ENCODE measurements around the gene ATG5.

ATG5 gene

GRCh38 chr6:106216527-106216926 lies 109.0 kb downstream of the ATG5 start:
- Histone ChIP-seq H3F3A (ENCODE audit: insufficient read depth) (no peaks in the 10 kb centered on the region), H2AFZ (ENCODE audit: low read depth, low read length, severe bottlenecking) (no peak overlapping the region), H3K27me3 (ENCODE audit: low read length) (no peaks in the 10 kb centered on the region), H3K9me3 (ENCODE audit: insufficient read depth, low read length) (no peaks in the 10 kb centered on the region), H3K9me2 (replicated peaks; ENCODE audit: insufficient read depth, low read length) (no peaks in the 10 kb centered on the region), H4K20me1 (ENCODE audit: low read depth, low read length) (no peaks in the 10 kb centered on the region; the same call in 1 of the 2 replicates), H3K4me2 (ENCODE audit: low read depth, low read length, poor library complexity, severe bottlenecking) (no peak overlapping the region), H3K4me3 (ENCODE audit: insufficient read depth, low read length, poor library complexity, severe bottlenecking) (no peak overlapping the region), H3K79me2 (ENCODE audit: insufficient read depth, low read length) (peaks cover 3% of the 10 kb centered on the region; the same call in 1 of the 2 replicates), H3K9ac (ENCODE audit: low read length) (no peak overlapping the region), H3K27ac (ENCODE audit: low read depth, low read length) (no peak overlapping the region), H3K36me3 (ENCODE audit: low read length) (no peaks in the 10 kb centered on the region)
- TF ChIP-seq, protein P1, sequence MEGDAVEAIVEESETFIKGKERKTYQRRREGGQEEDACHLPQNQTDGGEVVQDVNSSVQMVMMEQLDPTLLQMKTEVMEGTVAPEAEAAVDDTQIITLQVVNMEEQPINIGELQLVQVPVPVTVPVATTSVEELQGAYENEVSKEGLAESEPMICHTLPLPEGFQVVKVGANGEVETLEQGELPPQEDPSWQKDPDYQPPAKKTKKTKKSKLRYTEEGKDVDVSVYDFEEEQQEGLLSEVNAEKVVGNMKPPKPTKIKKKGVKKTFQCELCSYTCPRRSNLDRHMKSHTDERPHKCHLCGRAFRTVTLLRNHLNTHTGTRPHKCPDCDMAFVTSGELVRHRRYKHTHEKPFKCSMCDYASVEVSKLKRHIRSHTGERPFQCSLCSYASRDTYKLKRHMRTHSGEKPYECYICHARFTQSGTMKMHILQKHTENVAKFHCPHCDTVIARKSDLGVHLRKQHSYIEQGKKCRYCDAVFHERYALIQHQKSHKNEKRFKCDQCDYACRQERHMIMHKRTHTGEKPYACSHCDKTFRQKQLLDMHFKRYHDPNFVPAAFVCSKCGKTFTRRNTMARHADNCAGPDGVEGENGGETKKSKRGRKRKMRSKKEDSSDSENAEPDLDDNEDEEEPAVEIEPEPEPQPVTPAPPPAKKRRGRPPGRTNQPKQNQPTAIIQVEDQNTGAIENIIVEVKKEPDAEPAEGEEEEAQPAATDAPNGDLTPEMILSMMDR (IDR thresholded peaks at IDR 0.05; ENCODE audit: insufficient read depth, low read length, poor library complexity, severe bottlenecking) = no peak
- no peak for TF ChIP-seq EZH2phosphoT487 (conservative IDR thresholded peaks at IDR 0.05; ENCODE audit: low read length)

DNA sequence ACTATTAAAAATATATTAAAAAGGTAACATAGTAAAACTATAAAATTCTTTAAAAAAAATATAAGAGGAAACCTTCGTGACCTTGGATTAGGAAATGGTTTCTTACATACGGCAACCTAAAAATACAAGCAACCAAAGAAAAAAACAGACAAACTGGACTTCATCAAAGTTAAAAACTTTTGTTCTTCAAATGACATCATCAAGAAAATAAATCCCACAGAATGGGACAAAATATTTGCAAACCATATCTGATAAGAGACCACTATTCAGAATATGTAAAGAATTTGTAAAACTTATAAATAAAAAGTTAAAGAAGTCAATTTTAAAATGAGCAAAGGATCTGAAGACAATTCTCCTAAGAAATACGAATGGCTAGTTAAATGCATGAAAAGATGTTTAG lies 110.0 kb downstream of the ATG5 start:
- no peak overlapping the region for H3K4me2 ChIP-seq (ENCODE audit: low read depth, low read length, poor library complexity, severe bottlenecking)
- no peak overlapping the region for H3K27ac ChIP-seq (ENCODE audit: low read depth, low read length)
- H3K9me3 ChIP-seq (ENCODE audit: insufficient read depth, low read length) = no peaks in the 10 kb centered on the region
- H3K4me3 ChIP-seq (ENCODE audit: insufficient read depth, low read length, poor library complexity, severe bottlenecking) = no peak overlapping the region
- H3K9me2 ChIP-seq (replicated peaks; ENCODE audit: insufficient read depth, low read length) = no peaks in the 10 kb centered on the region
- H2AFZ ChIP-seq (ENCODE audit: low read depth, low read length, severe bottlenecking) = no peak overlapping the region
- no peaks in the 10 kb centered on the region for H3F3A ChIP-seq (ENCODE audit: insufficient read depth)
- H3K27me3 ChIP-seq (ENCODE audit: low read length) = no peaks in the 10 kb centered on the region
- no peak overlapping the region for H3K9ac ChIP-seq (ENCODE audit: low read length)
- H3K79me2 ChIP-seq (ENCODE audit: insufficient read depth, low read length) = no peaks in the 10 kb centered on the region; the same call in 1 of the 2 replicates
- TF ChIP-seq, protein P1 (IDR thresholded peaks at IDR 0.05; ENCODE audit: insufficient read depth, low read length, poor library complexity, severe bottlenecking) = no peak
- H4K20me1 ChIP-seq (ENCODE audit: low read depth, low read length) = no peaks in the 10 kb centered on the region; the same call in 1 of the 2 replicates
- H3K36me3 ChIP-seq (ENCODE audit: low read length) = no peaks in the 10 kb centered on the region

GRCh38 chr6:106214531-106214930 lies 111.0 kb downstream of the ATG5 start:
- no peaks in the 10 kb centered on the region for H3F3A ChIP-seq (ENCODE audit: insufficient read depth)
- H3K9me2 ChIP-seq (replicated peaks; ENCODE audit: insufficient read depth, low read length) = no peaks in the 10 kb centered on the region
- H3K9me3 ChIP-seq (ENCODE audit: insufficient read depth, low read length) = no peaks in the 10 kb centered on the region
- no peak overlapping the region for H3K9ac ChIP-seq (ENCODE audit: low read length)
- H2AFZ ChIP-seq (ENCODE audit: low read depth, low read length, severe bottlenecking) = no peak overlapping the region
- no peak overlapping the region for H3K4me3 ChIP-seq (ENCODE audit: insufficient read depth, low read length, poor library complexity, severe bottlenecking)
- no peak overlapping the region for H3K27ac ChIP-seq (ENCODE audit: low read depth, low read length)
- H3K36me3 ChIP-seq (ENCODE audit: low read length) = no peaks in the 10 kb centered on the region
- no peaks in the 10 kb centered on the region; the same call in 1 of the 2 replicates for H3K79me2 ChIP-seq (ENCODE audit: insufficient read depth, low read length)
- TF ChIP-seq, protein P1 (IDR thresholded peaks at IDR 0.05; ENCODE audit: insufficient read depth, low read length, poor library complexity, severe bottlenecking) = no peak
- TF ChIP-seq EZH2phosphoT487 (conservative IDR thresholded peaks at IDR 0.05; ENCODE audit: low read length) = no peak
- no peak overlapping the region for H3K4me2 ChIP-seq (ENCODE audit: low read depth, low read length, poor library complexity, severe bottlenecking)
- no peaks in the 10 kb centered on the region for H3K27me3 ChIP-seq (ENCODE audit: low read length)
- no peaks in the 10 kb centered on the region; the same call in 1 of the 2 replicates for H4K20me1 ChIP-seq (ENCODE audit: low read depth, low read length)

Data from SU-DHL-6 (cell line).